Fibroblast of gingiva (primary cell): ENCODE data around the gene PPP1CB.

Experiments used
- DNase-seq: peaks from one replicate; pipeline ENCODE4 v3.0.0-alpha.2; 2011; ENCODE audit warnings: low read depth

PPP1CB gene

GRCh38 chr2:28745225-28745624 is 6.4 kb upstream of the PPP1CB start:
- no peak for DNase-seq

DNA sequence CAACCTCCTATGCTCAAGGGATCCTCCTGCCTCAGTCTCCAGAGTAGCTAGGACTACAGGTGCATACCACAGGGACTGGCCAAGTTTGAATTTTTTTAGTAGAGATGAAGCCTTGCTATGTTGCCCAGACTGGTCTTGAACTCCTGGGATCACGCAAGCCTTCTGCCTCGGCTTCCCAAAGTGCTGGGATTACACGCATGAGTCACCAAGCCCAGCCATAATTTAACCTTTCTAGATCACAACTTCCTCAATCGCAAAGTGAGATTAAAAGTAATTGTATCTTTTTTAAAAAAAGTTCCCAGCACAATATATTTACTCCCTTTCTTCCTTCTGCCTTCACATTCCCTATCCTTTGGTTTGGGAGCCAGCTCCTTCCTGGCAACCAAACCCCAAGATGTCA is 5.8 kb upstream of the PPP1CB start:
- DNase-seq, result no peak

GRCh38 chr2:28746429-28747111 is 5.1 kb upstream of the PPP1CB start:
- peak; percentile 2 for DNase-seq

- DNase-seq, result no peak
These were observed 3.9 kb upstream of the PPP1CB start for GRCh38 chr2:28747714-28748113.

GRCh38 chr2:28748176-28748575 is 3.5 kb upstream of the PPP1CB start:
- no peak for DNase-seq

DNA sequence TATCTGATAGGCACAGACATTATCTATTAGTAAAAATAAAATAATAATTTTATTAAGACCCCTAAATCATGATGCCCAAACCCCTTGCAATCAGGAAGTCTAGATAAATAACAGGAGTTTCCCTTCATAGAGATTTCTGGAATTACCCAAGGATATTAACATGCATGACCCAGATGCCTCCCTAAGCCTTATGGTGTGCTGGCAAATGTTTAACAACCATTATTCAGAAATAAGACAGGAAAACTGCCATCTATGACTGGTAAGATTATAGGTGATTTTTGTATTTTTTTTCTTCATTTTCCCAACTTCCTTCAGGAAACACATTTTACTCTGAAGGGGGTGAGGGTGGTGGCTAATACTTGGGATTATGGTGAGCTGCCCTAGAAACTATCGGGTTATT is 2.7 kb upstream of the PPP1CB start:
- DNase-seq, result no peak

DNA sequence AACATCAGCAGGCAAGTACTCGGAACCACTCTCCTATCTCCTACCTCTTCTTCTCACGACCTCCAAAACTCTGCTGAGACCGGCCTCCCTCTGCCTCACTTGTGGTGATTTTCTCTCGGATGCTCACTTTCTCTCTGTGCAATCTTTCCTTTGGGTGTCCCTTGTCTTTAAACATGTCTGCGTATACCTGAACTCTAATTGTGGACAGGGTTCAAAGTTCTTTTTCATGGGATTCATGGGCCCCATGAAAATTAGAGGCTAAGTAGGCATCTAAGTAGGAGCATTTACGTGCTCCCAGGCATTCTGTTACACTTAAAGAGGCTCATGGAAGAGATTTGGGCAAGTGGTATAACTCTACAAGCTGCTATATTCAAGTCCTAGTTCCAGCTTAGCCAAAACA is 2.1 kb upstream of the PPP1CB start:
- no peak for DNase-seq

DNA sequence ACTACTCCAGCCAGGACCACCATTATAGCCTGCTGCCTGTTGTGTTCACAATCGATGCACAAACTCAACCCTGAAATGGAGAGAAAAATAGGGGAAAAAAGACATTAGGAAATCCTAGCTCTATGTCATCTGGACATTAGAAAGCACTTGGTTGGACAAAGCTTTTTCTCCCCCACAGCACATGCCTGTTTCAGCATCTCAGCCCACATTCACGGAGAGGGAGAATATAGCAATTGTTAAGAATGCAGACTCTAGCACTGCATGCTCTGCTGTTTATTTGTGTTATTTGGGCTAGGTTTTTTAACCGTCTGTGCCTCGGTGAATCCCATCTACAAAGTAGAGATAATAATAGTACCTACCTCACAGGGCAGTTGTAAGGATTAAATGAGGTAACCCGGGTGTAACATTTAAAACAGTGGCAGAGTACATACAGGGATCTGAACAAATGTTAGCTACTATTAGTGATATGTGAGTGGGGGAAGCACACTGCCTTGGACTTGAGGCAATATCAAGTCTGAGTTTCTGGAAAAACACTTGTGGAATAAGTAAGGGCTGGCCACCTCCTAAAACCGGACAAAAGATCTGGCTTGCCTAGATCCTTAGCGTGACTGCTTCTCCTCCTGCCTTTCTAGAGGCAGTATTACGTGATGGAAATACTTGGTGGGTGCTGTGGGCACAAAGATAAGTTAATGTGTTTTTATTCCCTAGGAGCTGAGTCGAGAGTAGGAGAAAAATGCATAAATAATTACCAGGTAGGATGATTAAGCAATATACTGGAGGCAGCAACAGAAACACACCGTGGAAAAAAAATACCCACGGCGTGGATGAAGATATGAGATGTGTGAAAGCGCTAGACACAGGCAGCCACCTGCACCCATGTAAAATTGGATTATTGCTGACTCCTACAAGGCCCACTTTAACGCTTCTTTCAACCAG is 1.0 kb upstream of the PPP1CB start:
- DNase-seq, result peak; percentile 34

GRCh38 chr2:28751956-28752630 is 463 bp downstream of the PPP1CB start:
- no peak for DNase-seq

DNA sequence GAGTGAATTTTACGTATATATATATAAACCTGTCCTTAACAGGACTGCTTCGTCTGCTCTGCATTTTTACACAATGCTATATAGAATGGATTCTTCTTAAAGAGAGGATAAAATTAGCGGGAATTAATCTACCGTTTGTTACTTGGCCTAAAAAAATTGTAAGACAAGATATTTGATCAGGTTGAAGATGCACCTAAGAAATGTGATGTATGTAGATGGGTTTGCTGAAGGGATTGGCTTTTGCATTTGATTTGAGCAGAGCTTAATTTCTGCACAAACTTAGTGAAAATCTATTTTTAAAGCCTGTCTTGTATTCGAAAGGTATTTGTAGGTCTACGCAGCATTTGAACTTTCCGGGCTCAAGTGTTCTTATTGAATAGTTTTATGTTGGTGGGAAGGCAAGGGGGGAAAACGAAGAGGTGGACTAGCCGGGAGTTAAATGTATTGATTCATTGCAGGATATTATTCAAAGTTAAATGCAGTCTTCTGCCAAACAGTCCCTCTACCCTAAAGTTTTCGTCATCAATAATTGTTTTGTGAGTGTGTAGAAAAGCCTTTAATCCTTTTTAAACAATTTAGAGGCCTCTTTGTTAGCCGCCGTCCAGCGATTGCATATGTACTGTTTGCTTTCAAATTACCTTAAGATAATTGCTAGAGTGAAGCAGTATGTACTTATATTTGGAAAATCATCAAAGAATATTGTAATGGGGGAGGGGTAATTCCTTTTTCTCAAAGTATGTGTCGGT is 1.2 kb downstream of the PPP1CB start:
- no peak for DNase-seq

DNA sequence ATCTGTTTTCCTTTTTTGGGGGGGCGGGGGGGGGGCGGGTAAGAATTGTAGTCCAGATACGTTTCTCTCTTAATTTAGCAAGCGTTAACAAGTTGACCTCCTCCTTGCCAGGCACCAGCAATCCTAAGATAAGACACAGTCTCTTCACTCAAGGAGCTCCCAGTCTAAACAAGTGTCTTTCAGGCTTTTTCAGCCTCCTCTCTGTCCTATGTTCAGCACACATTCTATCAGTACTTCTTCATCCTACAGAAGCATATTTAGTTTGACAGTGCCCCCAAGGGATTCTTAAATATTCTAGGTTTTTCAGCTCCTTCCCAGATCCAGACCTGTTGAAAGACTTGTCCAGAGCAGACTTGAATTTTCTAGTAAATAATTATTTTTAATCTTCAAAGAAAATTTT is 2.7 kb downstream of the PPP1CB start:
- DNase-seq, result no peak

DNA sequence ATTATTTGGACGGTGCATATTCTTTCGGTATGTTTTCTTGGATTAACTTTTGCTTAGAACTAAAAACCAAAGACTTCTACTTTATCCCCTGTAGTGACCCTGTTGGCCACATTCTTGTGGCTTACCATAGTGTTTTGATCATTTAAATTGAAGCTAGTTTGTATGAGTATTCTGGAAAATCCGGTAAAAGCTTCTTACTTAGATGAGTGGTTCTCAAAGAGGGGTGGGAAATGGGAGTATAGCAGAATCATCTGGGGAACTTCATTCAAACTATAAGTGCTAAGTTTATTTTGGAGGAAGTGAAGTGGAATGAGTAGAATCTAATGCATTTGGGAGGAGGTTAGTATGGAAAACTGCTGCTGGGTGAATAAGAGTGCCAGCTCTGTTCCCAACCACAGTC is 3.8 kb downstream of the PPP1CB start:
- DNase-seq, result no peak

DNA sequence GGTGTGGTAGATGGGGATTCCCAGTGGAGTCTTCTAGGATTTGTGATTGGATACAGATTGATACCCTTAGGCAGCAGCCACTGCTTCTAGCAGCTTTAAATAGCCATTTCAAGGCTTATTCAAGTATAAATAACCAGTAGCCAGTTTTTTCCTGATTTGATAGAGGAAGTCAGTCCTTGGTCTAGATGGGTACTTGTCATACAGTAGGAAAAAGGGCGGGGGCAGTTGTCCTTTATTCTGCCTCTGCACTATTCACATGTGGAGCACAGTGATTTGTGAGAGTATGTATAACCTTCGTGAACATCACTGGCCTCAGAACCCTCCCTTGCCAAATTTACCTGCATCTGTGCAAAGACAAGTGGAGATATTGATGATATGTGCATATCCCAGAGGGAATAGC is 6.8 kb downstream of the PPP1CB start:
- no peak for DNase-seq

DNA sequence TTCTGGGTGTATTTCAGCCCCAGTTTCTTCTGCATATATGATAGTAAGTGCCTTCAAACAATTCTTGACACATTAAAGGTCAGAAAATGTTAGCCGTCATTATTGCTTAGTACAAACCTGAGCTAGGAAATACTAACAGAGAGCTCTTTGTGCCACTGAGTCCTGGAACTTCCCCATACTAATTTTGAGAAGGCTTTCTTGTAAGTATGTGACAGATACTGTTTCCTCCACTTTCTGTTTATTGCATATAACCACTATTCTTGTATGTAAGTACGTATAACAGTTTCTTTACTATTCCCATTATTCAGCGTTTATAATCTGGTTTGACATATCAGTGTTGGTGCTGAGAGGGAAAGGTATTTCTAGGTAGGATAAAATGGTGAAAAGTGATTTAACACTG is 9.8 kb downstream of the PPP1CB start:
- DNase-seq, result no peak

DNA sequence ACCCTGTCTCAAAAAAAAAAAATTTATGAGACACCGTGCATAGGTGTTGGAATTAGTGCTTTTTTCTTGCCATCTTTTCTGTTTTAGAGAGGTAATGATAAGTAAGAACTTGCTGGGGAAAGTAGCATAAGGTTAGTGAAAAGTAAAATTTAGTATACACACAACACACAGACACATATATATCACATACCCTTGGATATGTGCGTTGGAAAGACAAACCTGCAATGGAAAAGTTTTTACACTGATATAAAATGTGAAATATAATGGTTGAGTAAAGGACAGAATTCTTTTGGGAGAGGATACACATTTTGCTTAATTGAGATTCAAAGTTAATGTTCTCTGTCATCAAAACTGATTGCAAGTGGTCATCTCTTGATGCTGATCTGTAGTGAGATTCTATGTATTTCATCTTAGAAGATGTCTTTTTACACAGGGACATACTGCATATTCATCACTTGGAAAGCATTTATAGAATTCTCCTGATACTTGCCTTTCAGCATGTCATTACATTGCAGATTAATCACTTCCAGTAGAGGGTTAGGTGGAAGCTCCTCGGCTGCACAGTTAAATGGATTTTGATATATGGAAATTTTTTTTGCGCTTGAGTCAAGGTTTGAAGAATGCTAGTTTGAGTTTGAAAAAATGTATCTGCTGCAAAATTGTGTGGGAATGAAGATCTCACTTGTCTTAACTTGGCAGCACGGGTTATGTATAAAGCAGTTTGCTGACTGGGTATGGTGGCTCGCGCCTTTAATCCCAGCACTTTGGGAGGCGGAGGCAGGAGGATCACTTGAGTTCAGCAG is 13.5 kb downstream of the PPP1CB start:
- no peak for DNase-seq

GRCh38 chr2:28766070-28766469 is 14.4 kb downstream of the PPP1CB start:
- DNase-seq, result no peak

GRCh38 chr2:28767337-28767736 is 15.7 kb downstream of the PPP1CB start:
- no peak for DNase-seq

- no peak for DNase-seq
These were observed 16.8 kb downstream of the PPP1CB start for GRCh38 chr2:28768422-28768821.

DNA sequence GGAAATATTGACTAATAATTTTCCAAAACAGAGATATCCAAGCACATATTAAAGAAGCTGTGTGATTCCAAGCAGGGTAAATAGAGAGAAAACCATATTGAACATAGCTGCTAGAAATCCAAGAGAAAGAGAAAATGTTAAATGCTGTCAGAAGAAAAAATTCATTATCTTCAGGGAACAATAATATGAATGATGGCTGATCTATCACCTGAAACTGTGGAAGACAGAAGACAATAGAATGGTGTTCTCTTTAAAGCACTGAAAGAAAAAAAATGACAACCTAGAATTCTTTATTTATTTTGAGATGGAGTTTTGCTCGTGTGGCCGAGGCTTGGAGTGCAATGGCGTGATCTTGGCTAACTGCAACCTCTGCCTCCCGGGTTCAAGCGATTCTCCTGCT is 17.3 kb downstream of the PPP1CB start:
- no peak for DNase-seq

DNA sequence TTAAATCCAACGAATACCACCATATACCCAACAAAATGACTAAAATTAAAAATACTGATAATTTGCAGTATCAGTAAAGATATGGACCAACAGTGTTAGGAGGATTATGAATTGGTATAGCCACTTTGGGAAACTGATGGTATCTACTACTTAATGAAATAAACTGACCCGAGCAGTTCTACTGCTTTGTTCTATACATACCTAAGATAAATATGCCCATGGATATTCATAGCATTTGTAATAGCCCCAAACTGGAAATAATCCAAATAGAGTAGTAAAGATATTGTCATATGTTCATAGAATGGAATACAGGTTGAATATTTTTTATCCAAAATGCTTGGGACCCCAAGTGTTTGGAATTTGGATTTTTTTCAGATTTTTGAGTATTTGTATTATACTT is 20.7 kb downstream of the PPP1CB start:
- no peak for DNase-seq

GRCh38 chr2:28776471-28776870 is 24.8 kb downstream of the PPP1CB start:
- no peak for DNase-seq
